Panc1 (cell line): Measurements from ENCODE around the gene PLCD3. TPM values are rescaled to one million over a fixed set of nuclear protein-coding genes. Genes with fewer than 3 reads are reported as not detected.

Experiments
- ATAC-seq: fragments of 200-7000 bp; cut with Tn5 transposase; 2 replicates; pipeline ENCODE4 v1.9.1; 2020; ENCODE audit warnings: mild to moderate bottlenecking, moderate library complexity
- BruUV-seq: library from RNA; stranded (reverse); fragments of 400-500 nt; replicated peaks from 2 replicates; lab custom pipeline; 2021; lab: Mats Ljungman, UMichigan
- CTCF ChIA-PET: fragments of 300-600 bp; sonication (Branson Sonifier 250); formaldehyde crosslinking; loops from one replicate; lab custom pipeline; 2022; ENCODE audit warnings: antibody characterized with exemption; lab: Charles Lee
- POLR2A ChIA-PET: fragments of 300-600 bp; sonication (Branson Sonifier 250); formaldehyde crosslinking; loops from one replicate; lab custom pipeline; 2022; ENCODE audit warnings: antibody characterized with exemption; lab: Charles Lee
- DNase-seq: peaks from one replicate; pipeline ENCODE4 v3.0.0-alpha.2; 2010; ENCODE audit warnings: low read depth, low spot score
- H3K27ac ChIP-seq: 2 replicates; pipeline ENCODE4 v1.5.1; 2011; ENCODE audit warnings: mild to moderate bottlenecking, low read length, inconsistent platforms
- H3K27me3 ChIP-seq: fragments of 200-500 bp; sonication (Bioruptor generic); 2 replicates; pipeline ENCODE4 v1.6.0; 2014; ENCODE audit warnings: low read length, inconsistent platforms; ENCODE audit not compliant: control insufficient read depth, insufficient read depth
- H3K36me3 ChIP-seq: fragments of 200-500 bp; sonication (Bioruptor generic); 2 replicates; pipeline ENCODE4 v1.5.1; 2014; ENCODE audit warnings: inconsistent platforms, mild to moderate bottlenecking, low read length, moderate library complexity; ENCODE audit not compliant: control insufficient read depth, insufficient read depth
- H3K4me1 ChIP-seq: 2 replicates; pipeline ENCODE4 v1.5.1; 2011; ENCODE audit warnings: inconsistent platforms, mild to moderate bottlenecking, low read length, moderate library complexity; ENCODE audit not compliant: control insufficient read depth, insufficient read depth
- H3K4me3 ChIP-seq, 2 experiments: 2 replicates each; pipeline ENCODE4 v1.5.1; 2011 to 2012; ENCODE audit warnings: low read depth in 2 of 2, low read length in 2 of 2, mild to moderate bottlenecking in 2 of 2, inconsistent platforms in 1 of 2, moderate library complexity in 1 of 2
- H3K9me3 ChIP-seq: fragments of 200-500 bp; sonication (Bioruptor generic); 2 replicates; pipeline ENCODE4 v1.5.1; 2014; ENCODE audit warnings: low read depth, mild to moderate bottlenecking, inconsistent platforms, low read length, moderate library complexity; ENCODE audit not compliant: control insufficient read depth, insufficient read depth
- POLR2AphosphoS5 ChIP-seq: IDR thresholded peaks from 2 replicates; pipeline ENCODE4 v1.6.1; 2012; ENCODE audit warnings: mild to moderate bottlenecking, low read depth, low read length, moderate library complexity
- SIN3A ChIP-seq: IDR thresholded peaks from 2 replicates; pipeline ENCODE4 v1.6.1; 2012; ENCODE audit warnings: low read depth, mild to moderate bottlenecking, low read length, moderate library complexity, borderline replicate concordance; ENCODE audit not compliant: insufficient read depth
- TCF7L2 ChIP-seq: IDR thresholded peaks from 2 replicates; pipeline ENCODE4 v1.6.1; 2011; ENCODE audit warnings: mild to moderate bottlenecking, low read depth, low read length, inconsistent platforms
- in situ Hi-C: cut with HindIII; loops from 2 replicates; pipeline ENCODE4 v1.10.0; 2016; ENCODE audit warnings: low sequenced_read_pairs, low pct_unique_long_range_greater_than_20kb
- intact Hi-C: fragments of 100-400 bp; cut with micrococcal nuclease; formaldehyde crosslinking; loops from one replicate; pipeline ENCODE4 v1.10.0; 2022; ENCODE audit not compliant: unreplicated experiment
- total RNA-seq: library from RNA; stranded (reverse); gene quantifications from one replicate; pipeline ENCODE4 v1.2.1, GENCODE V29; 2021; ENCODE audit not compliant: unreplicated experiment
- TF ChIP-seq, protein P1 (sequence below): fragments of 450-650 bp; IDR thresholded peaks from 2 replicates; pipeline ENCODE4 v1.5.1; 2017; ENCODE audit warnings: mild to moderate bottlenecking
- TF ChIP-seq, protein P2 (sequence below), 2 experiments: IDR thresholded peaks; 2 replicates each; pipeline ENCODE4 v1.6.1; 2011 to 2012; ENCODE audit warnings: low read depth in 2 of 2, control low read depth in 1 of 2, low read length in 1 of 2, mild to moderate bottlenecking in 1 of 2, moderate library complexity in 1 of 2; ENCODE audit not compliant: insufficient read depth in 1 of 2

Gene PLCD3
- total RNA-seq, 1 experiment from 2014 or later = 125 TPM

GRCh38 chr17:45110676-45111611, 21.4 kb downstream of the PLCD3 start:
- peak overlapping the region; percentile 39 for H3K27ac ChIP-seq
- no peaks in the 10 kb centered on the region for H3K27me3 ChIP-seq
- ATAC-seq (peak; percentile 46; the same call in 1 of the 2 replicates), DNase-seq (no peak)
- intact Hi-C loops = no loop called here
- ChIA-PET CTCF (interaction anchor here (0.5 to 0.6 kb wide), 2 partner anchors 12 to 64 kb away, joined by 3 to 9 read pairs; no protein-coding TSS in a partner anchor), POLR2A (no interaction called here)
- H3K4me1 ChIP-seq = peaks cover 13% of the 10 kb centered on the region
- in situ Hi-C loops = no loop called here
- H3K4me3 ChIP-seq = no peak overlapping the region
- H3K36me3 ChIP-seq = no peaks in the 10 kb centered on the region
- TF ChIP-seq, protein P1, sequence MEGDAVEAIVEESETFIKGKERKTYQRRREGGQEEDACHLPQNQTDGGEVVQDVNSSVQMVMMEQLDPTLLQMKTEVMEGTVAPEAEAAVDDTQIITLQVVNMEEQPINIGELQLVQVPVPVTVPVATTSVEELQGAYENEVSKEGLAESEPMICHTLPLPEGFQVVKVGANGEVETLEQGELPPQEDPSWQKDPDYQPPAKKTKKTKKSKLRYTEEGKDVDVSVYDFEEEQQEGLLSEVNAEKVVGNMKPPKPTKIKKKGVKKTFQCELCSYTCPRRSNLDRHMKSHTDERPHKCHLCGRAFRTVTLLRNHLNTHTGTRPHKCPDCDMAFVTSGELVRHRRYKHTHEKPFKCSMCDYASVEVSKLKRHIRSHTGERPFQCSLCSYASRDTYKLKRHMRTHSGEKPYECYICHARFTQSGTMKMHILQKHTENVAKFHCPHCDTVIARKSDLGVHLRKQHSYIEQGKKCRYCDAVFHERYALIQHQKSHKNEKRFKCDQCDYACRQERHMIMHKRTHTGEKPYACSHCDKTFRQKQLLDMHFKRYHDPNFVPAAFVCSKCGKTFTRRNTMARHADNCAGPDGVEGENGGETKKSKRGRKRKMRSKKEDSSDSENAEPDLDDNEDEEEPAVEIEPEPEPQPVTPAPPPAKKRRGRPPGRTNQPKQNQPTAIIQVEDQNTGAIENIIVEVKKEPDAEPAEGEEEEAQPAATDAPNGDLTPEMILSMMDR = no peak
- TF ChIP-seq SIN3A (no peak), POLR2AphosphoS5 (no peak), TCF7L2 (no peak)
- TF ChIP-seq, protein P2, sequence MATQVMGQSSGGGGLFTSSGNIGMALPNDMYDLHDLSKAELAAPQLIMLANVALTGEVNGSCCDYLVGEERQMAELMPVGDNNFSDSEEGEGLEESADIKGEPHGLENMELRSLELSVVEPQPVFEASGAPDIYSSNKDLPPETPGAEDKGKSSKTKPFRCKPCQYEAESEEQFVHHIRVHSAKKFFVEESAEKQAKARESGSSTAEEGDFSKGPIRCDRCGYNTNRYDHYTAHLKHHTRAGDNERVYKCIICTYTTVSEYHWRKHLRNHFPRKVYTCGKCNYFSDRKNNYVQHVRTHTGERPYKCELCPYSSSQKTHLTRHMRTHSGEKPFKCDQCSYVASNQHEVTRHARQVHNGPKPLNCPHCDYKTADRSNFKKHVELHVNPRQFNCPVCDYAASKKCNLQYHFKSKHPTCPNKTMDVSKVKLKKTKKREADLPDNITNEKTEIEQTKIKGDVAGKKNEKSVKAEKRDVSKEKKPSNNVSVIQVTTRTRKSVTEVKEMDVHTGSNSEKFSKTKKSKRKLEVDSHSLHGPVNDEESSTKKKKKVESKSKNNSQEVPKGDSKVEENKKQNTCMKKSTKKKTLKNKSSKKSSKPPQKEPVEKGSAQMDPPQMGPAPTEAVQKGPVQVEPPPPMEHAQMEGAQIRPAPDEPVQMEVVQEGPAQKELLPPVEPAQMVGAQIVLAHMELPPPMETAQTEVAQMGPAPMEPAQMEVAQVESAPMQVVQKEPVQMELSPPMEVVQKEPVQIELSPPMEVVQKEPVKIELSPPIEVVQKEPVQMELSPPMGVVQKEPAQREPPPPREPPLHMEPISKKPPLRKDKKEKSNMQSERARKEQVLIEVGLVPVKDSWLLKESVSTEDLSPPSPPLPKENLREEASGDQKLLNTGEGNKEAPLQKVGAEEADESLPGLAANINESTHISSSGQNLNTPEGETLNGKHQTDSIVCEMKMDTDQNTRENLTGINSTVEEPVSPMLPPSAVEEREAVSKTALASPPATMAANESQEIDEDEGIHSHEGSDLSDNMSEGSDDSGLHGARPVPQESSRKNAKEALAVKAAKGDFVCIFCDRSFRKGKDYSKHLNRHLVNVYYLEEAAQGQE (IDR thresholded peaks at IDR 0.05; ENCODE audit: insufficient read depth in 1 of 2, low read depth in 2 of 2, low read length in 1 of 2) = no peak
- no TSS peak for BruUV-seq
- H3K9me3 ChIP-seq = no peaks in the 10 kb centered on the region

GRCh38 chr17:45108595-45109521, 23.5 kb downstream of the PLCD3 start:
- ChIA-PET POLR2A (no interaction called here), CTCF (interaction anchor here (1.5 kb wide), 1 partner anchor 24 kb away, joined by 3 read pairs; the partner anchor contains the start of gene PLCD3)
- Histone ChIP-seq H3K27me3 (no peaks in the 10 kb centered on the region), H3K9me3 (no peaks in the 10 kb centered on the region), H3K4me1 (peaks cover 13% of the 10 kb centered on the region), H3K36me3 (no peaks in the 10 kb centered on the region), H3K4me3 (no peak overlapping the region), H3K27ac (no peak overlapping the region; the same call in 1 of the 2 replicates)
- TF ChIP-seq, protein P2 (IDR thresholded peaks at IDR 0.05; ENCODE audit: insufficient read depth in 1 of 2, low read depth in 2 of 2, low read length in 1 of 2) = no peak
- TF ChIP-seq, protein P1 = no peak; the same call in 1 of the 2 replicates
- TF ChIP-seq TCF7L2 (no peak), POLR2AphosphoS5 (0 out of 2 replicates have a peak, but pooled peaks have one; percentile 30)
- DNase-seq = no peak
- in situ Hi-C loops = no loop called here
- no TSS peak for BruUV-seq
- peak; percentile 37 for ATAC-seq
- intact Hi-C loops = no loop called here
